Measurements from ENCODE around the gene PLA2G12A. TPM values are rescaled to one million over a fixed set of nuclear protein-coding genes. Genes with fewer than 3 reads are reported as not detected.
"Not testable (repeated sequence)": the region's sequence is repeated elsewhere in the genome, so short reads cannot be mapped to it uniquely, and the experiment has no call there.

PLA2G12A gene
- total RNA-seq, 1 experiment from 2014 or later, result 36.3 TPM

- H3K9me3 ChIP-seq (ENCODE audit: insufficient read depth, low read depth), result no peaks in the 10 kb centered on the region
- no peaks in the 10 kb centered on the region for H3K36me3 ChIP-seq (ENCODE audit: low read depth)
- H3K9me2 ChIP-seq (ENCODE audit: insufficient read depth), result no peaks in the 10 kb centered on the region
- no TSS peak for BruUV-seq (replicated peaks)
- no peak overlapping the region for H3K4me2 ChIP-seq
- ChIA-PET CTCF (no interaction called here), POLR2A (ENCODE audit: unreplicated experiment) (no interaction called here)
- H3K4me1 ChIP-seq (replicated peaks; ENCODE audit: insufficient read depth), result no peaks in the 10 kb centered on the region
- H3F3A ChIP-seq (ENCODE audit: insufficient read depth, low read depth), result no peaks in the 10 kb centered on the region
- H3K4me3 ChIP-seq, result no peak overlapping the region
- H3K79me2 ChIP-seq (ENCODE audit: low read depth), result no peaks in the 10 kb centered on the region
- H3K27ac ChIP-seq, result no peak overlapping the region
- no peak for DNase-seq
- no peak overlapping the region for H2AFZ ChIP-seq
- TF ChIP-seq, protein P1, sequence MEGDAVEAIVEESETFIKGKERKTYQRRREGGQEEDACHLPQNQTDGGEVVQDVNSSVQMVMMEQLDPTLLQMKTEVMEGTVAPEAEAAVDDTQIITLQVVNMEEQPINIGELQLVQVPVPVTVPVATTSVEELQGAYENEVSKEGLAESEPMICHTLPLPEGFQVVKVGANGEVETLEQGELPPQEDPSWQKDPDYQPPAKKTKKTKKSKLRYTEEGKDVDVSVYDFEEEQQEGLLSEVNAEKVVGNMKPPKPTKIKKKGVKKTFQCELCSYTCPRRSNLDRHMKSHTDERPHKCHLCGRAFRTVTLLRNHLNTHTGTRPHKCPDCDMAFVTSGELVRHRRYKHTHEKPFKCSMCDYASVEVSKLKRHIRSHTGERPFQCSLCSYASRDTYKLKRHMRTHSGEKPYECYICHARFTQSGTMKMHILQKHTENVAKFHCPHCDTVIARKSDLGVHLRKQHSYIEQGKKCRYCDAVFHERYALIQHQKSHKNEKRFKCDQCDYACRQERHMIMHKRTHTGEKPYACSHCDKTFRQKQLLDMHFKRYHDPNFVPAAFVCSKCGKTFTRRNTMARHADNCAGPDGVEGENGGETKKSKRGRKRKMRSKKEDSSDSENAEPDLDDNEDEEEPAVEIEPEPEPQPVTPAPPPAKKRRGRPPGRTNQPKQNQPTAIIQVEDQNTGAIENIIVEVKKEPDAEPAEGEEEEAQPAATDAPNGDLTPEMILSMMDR (conservative IDR thresholded peaks at IDR 0.05), result no peak
- TF ChIP-seq EZH2 (IDR thresholded peaks at IDR 0.05; ENCODE audit: low read depth), result no peak
- no peaks in the 10 kb centered on the region for H3K27me3 ChIP-seq (ENCODE audit: insufficient read depth, low read depth)
- intact Hi-C loops (cut with micrococcal nuclease; ENCODE audit: unreplicated experiment), result no loop called here
- no peaks in the 10 kb centered on the region for H4K20me1 ChIP-seq (ENCODE audit: insufficient read depth)
Observed at GRCh38 chr4:109684727-109685126, 45.1 kb downstream of the PLA2G12A start.

GRCh38 chr4:109683621-109684253 is 46.1 kb downstream of the PLA2G12A start:
- H3K4me1 ChIP-seq (replicated peaks; ENCODE audit: insufficient read depth), result no peaks in the 10 kb centered on the region
- no peaks in the 10 kb centered on the region for H3K36me3 ChIP-seq (ENCODE audit: low read depth)
- POLR2A ChIA-PET (ENCODE audit: unreplicated experiment), result no interaction called here
- H2AFZ ChIP-seq, result no peak overlapping the region
- H3K4me3 ChIP-seq, result no peak overlapping the region
- no peaks in the 10 kb centered on the region for H3K79me2 ChIP-seq (ENCODE audit: low read depth)
- intact Hi-C loops (cut with micrococcal nuclease; ENCODE audit: unreplicated experiment), result no loop called here
- no peaks in the 10 kb centered on the region for H3K9me3 ChIP-seq (ENCODE audit: insufficient read depth, low read depth)
- BruUV-seq (replicated peaks), result no TSS peak
- TF ChIP-seq, protein P1 (conservative IDR thresholded peaks at IDR 0.05), result no peak
- TF ChIP-seq EZH2 (IDR thresholded peaks at IDR 0.05; ENCODE audit: low read depth), result no peak
- H3K27me3 ChIP-seq (ENCODE audit: insufficient read depth, low read depth), result no peaks in the 10 kb centered on the region
- H3K9me2 ChIP-seq (ENCODE audit: insufficient read depth), result no peaks in the 10 kb centered on the region
- CTCF ChIA-PET, result no interaction called here
- no peak overlapping the region for H3K4me2 ChIP-seq
- no peaks in the 10 kb centered on the region for H4K20me1 ChIP-seq (ENCODE audit: insufficient read depth)
- H3F3A ChIP-seq (ENCODE audit: insufficient read depth, low read depth), result no peaks in the 10 kb centered on the region
- no peak overlapping the region for H3K27ac ChIP-seq
- no peak for DNase-seq

DNA sequence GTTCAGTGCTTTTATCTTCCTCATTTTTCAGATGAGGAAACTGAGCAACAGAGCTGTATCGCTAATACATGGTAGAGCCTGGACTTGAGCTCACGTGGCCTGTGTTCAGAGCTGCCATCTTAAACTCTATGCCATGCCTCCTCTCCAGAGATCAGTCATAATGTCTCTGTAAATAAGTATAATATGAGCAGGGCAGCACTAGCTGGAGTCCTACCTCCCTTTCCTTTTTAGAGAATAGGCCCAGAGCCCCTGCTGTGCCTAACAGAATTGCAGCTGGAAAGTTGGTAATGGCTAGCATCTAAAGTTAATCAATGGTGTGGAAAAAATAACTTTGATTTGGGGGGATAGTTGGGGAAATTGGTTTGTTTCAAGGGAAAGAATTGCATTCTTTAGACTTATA is 47.0 kb downstream of the PLA2G12A start:
- H3F3A ChIP-seq (ENCODE audit: insufficient read depth, low read depth), result no peaks in the 10 kb centered on the region
- H3K4me1 ChIP-seq (replicated peaks; ENCODE audit: insufficient read depth), result no peaks in the 10 kb centered on the region
- no peaks in the 10 kb centered on the region for H3K27me3 ChIP-seq (ENCODE audit: insufficient read depth, low read depth)
- POLR2A ChIA-PET (ENCODE audit: unreplicated experiment), result no interaction called here
- no TSS peak for BruUV-seq (replicated peaks)
- no peak overlapping the region for H3K27ac ChIP-seq
- H3K9me3 ChIP-seq (ENCODE audit: insufficient read depth, low read depth), result no peaks in the 10 kb centered on the region
- CTCF ChIA-PET, result no interaction called here
- H3K4me3 ChIP-seq, result no peak overlapping the region
- no peaks in the 10 kb centered on the region for H3K36me3 ChIP-seq (ENCODE audit: low read depth)
- TF ChIP-seq EZH2 (IDR thresholded peaks at IDR 0.05; ENCODE audit: low read depth), result no peak
- TF ChIP-seq, protein P1 (conservative IDR thresholded peaks at IDR 0.05), result no peak
- intact Hi-C loops (cut with micrococcal nuclease; ENCODE audit: unreplicated experiment), result no loop called here
- no peaks in the 10 kb centered on the region for H3K79me2 ChIP-seq (ENCODE audit: low read depth)
- H4K20me1 ChIP-seq (ENCODE audit: insufficient read depth), result no peaks in the 10 kb centered on the region
- no peak overlapping the region for H3K4me2 ChIP-seq
- DNase-seq, result no peak
- H2AFZ ChIP-seq, result no peak overlapping the region
- no peaks in the 10 kb centered on the region for H3K9me2 ChIP-seq (ENCODE audit: insufficient read depth)

DNA sequence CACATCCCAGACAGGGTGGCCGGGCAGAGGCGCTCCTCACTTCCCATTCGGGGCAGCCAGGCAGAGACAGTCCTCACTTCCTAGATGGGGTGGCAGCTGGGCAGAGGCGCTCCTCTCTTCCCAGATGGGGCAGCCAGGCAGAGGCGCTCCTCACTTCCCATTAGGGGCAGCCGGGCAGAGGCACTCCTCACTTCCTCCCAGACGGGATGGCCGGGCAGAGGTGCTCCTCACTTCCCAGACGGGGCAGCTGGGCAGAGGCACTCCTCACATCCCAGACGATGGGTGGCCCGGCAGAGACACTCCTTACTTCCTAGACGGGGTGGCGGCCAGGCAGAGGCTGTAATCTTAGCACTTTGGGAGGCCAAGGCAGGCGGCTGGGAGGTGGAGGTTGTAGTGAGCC is 50.9 kb downstream of the PLA2G12A start:
- H3K9me3 ChIP-seq (ENCODE audit: insufficient read depth, low read depth); H3K79me2 ChIP-seq (ENCODE audit: low read depth); H3K36me3 ChIP-seq (ENCODE audit: low read depth); H3K4me2 ChIP-seq; H3K27me3 ChIP-seq (ENCODE audit: insufficient read depth, low read depth); intact Hi-C loops (cut with micrococcal nuclease; ENCODE audit: unreplicated experiment); H2AFZ ChIP-seq; H3F3A ChIP-seq (ENCODE audit: insufficient read depth, low read depth); H3K9me2 ChIP-seq (ENCODE audit: insufficient read depth); H3K4me3 ChIP-seq; H3K27ac ChIP-seq; DNase-seq; H3K4me1 ChIP-seq (replicated peaks; ENCODE audit: insufficient read depth); POLR2A ChIA-PET (ENCODE audit: unreplicated experiment); CTCF ChIA-PET; H4K20me1 ChIP-seq (ENCODE audit: insufficient read depth); BruUV-seq (replicated peaks): not testable (repeated sequence)

GRCh38 chr4:109678472-109678871 is 51.4 kb downstream of the PLA2G12A start:
- BruUV-seq (replicated peaks); H3K4me1 ChIP-seq (replicated peaks; ENCODE audit: insufficient read depth); H3K4me3 ChIP-seq; POLR2A ChIA-PET (ENCODE audit: unreplicated experiment); H3K4me2 ChIP-seq; CTCF ChIA-PET; H3K79me2 ChIP-seq (ENCODE audit: low read depth); H3K9me2 ChIP-seq (ENCODE audit: insufficient read depth); H3K27ac ChIP-seq; H2AFZ ChIP-seq; H3K27me3 ChIP-seq (ENCODE audit: insufficient read depth, low read depth); H3K9me3 ChIP-seq (ENCODE audit: insufficient read depth, low read depth); intact Hi-C loops (cut with micrococcal nuclease; ENCODE audit: unreplicated experiment); DNase-seq; H4K20me1 ChIP-seq (ENCODE audit: insufficient read depth); H3K36me3 ChIP-seq (ENCODE audit: low read depth); H3F3A ChIP-seq (ENCODE audit: insufficient read depth, low read depth): not testable (repeated sequence)
